Measurements from ENCODE around the gene TRPC1. TPM values are rescaled to one million over a fixed set of nuclear protein-coding genes. Genes with fewer than 3 reads are reported as not detected.
A peak's percentile ranks its signal among the peaks of the same experiment; 100 is the strongest.

The TRPC1 gene
- polyA plus RNA-seq, 2 of the 4 experiments (the other 2 are of a cell fraction): 10.3 to 32.2 TPM

GRCh38 chr3:142857056-142857455, 133.2 kb downstream of the TRPC1 start:
- Histone ChIP-seq H3K27ac (no peak overlapping the region), H3K4me3 (no peak overlapping the region), H3K4me1 (peaks cover 28% of the 10 kb centered on the region), H3K4me2 (no peak overlapping the region), H3K9me3 (no peaks in the 10 kb centered on the region)
- FAIRE-seq (peak; percentile 70), DNase-seq (ENCODE audit: low read depth in 1 of 2, low spot score in 1 of 2) (peak; percentile 72 to 80), ATAC-seq (peak; percentile 97 to 98)
- ChIA-PET CTCF (interaction anchor here (0.6 to 8.3 kb wide), 20 partner anchors 9 to 270 kb away, joined by 3 to 89 read pairs (median 4); no protein-coding TSS in a partner anchor), POLR2A (interaction anchor here (0.7 to 1.9 kb wide), 3 partner anchors 29 to 278 kb away, joined by 3 to 7 read pairs (median 3); partner anchors contain the start of gene ATR)
- TF ChIP-seq USF2 (IDR thresholded peaks at IDR 0.05) (no peak), SMC3 (IDR thresholded peaks at IDR 0.05) (0 out of 3 replicates have a peak, but pooled peaks have one; percentile 26), MYC (IDR thresholded peaks at IDR 0.05; ENCODE audit: borderline replicate concordance, low read length) (no peak), RNF2 (IDR thresholded peaks at IDR 0.05; ENCODE audit: borderline replicate concordance, low read depth) (no peak), ZNF302 (CRISPR knock-in tag; IDR thresholded peaks at IDR 0.05) (no peak), HMGXB4 (CRISPR knock-in tag; IDR thresholded peaks at IDR 0.05; ENCODE audit: borderline replicate concordance) (no peak), KDM1A (IDR thresholded peaks at IDR 0.05; ENCODE audit: low read depth) (no peak), JUNB (IDR thresholded peaks at IDR 0.05) (no peak), RAD21 (conservative IDR thresholded peaks at IDR 0.05 in 1 of 2, IDR thresholded peaks at IDR 0.05 in 1 of 2) (peak in 1 of 2 experiments; percentile 38; a peak in 2 of 5 replicates), POLR2A (IDR thresholded peaks at IDR 0.05; ENCODE audit: low read length) (no peak), BCL3 (IDR thresholded peaks at IDR 0.05) (no peak), NR3C1 (IDR thresholded peaks at IDR 0.05) (no peak), HDAC2 (IDR thresholded peaks at IDR 0.05) (no peak), MAX (IDR thresholded peaks at IDR 0.05) (no peak), CTCF (IDR thresholded peaks at IDR 0.05) (peak; percentile 34; the same call in 2 of the 3 replicates), ATOH8 (CRISPR knock-in tag; IDR thresholded peaks at IDR 0.05; ENCODE audit: low read depth) (no peak)
- WGBS (ENCODE audit: missing lambda C conversion rate): 38% methylated on average over 6 of the region's 6 CpGs

Small RNAs within 50 kb of the gene (small RNA-seq; reads per million reads assigned to genes)
- 0 reads per million in 6 experiments for gene RNU7-47P

Other genes starting within 250 kb of the TRPC1 start
- 28.6 and 36.2 TPM in 2 replicates for gene ATR, start 145.3 kb upstream of the TRPC1 start, polyA plus RNA-seq (2011; rRNA removed)
- gene ATR, start 145.3 kb upstream of the TRPC1 start, polyA plus RNA-seq (2017; fragmentation: RNase III; extraction: RNeasy Plus Mini Kit Qiagen cat#74134 plus additional on column Dnase treatment): 13.7 to 15.1 TPM (median 13.9 TPM) in 3 replicates
- 73.7 and 78.1 TPM in 2 replicates for gene PLS1, start 127.6 kb upstream of the TRPC1 start, polyA plus RNA-seq (2011; rRNA removed)
- 18.0 to 18.5 TPM (median 18.3 TPM) in 3 replicates for gene PLS1, start 127.6 kb upstream of the TRPC1 start, polyA plus RNA-seq (2017; fragmentation: RNase III; extraction: RNeasy Plus Mini Kit Qiagen cat#74134 plus additional on column Dnase treatment)
- gene PCOLCE2, start 165.0 kb downstream of the TRPC1 start, polyA plus RNA-seq (2011; rRNA removed): 36.3 and 43.9 TPM in 2 replicates
- 38.5 to 41.6 TPM (median 41.0 TPM) in 3 replicates for gene PCOLCE2, start 165.0 kb downstream of the TRPC1 start, polyA plus RNA-seq (2017; fragmentation: RNase III; extraction: RNeasy Plus Mini Kit Qiagen cat#74134 plus additional on column Dnase treatment)
- 3.0 TPM in 2 replicates for gene PAQR9, start 239.6 kb downstream of the TRPC1 start, polyA plus RNA-seq (2011; rRNA removed)
- 2.8 to 3.1 TPM (median 3.0 TPM) in 3 replicates for gene PAQR9, start 239.6 kb downstream of the TRPC1 start, polyA plus RNA-seq (2017; fragmentation: RNase III; extraction: RNeasy Plus Mini Kit Qiagen cat#74134 plus additional on column Dnase treatment)

All from A549 (cell line).